GM13976 (cell line): ENCODE measurements around the gene ATP1A3.
"Not testable (repeated sequence)": the region's sequence is repeated elsewhere in the genome, so short reads cannot be mapped to it uniquely, and the experiment has no call there.

Experiments used
- DNase-seq: peaks from one replicate; pipeline ENCODE4 v3.0.0; 2012; ENCODE audit warnings: low spot score
- in situ Hi-C: fragments of 300-500 bp; cut with MboI; formaldehyde crosslinking; loops from one replicate; pipeline ENCODE4 v1.12.0; 2022; ENCODE audit warnings: low sequenced_read_pairs, mixed read lengths, inconsistent platforms; ENCODE audit not compliant: unreplicated experiment
- TF ChIP-seq, protein P1 (sequence below): IDR thresholded peaks from 2 replicates; pipeline ENCODE4 v1.5.1; 2012; ENCODE audit warnings: borderline replicate concordance, mild to moderate bottlenecking; ENCODE audit not compliant: insufficient read depth; ENCODE audit errors: extremely low read depth, missing control alignments, control extremely low read depth

The ATP1A3 gene

DNA sequence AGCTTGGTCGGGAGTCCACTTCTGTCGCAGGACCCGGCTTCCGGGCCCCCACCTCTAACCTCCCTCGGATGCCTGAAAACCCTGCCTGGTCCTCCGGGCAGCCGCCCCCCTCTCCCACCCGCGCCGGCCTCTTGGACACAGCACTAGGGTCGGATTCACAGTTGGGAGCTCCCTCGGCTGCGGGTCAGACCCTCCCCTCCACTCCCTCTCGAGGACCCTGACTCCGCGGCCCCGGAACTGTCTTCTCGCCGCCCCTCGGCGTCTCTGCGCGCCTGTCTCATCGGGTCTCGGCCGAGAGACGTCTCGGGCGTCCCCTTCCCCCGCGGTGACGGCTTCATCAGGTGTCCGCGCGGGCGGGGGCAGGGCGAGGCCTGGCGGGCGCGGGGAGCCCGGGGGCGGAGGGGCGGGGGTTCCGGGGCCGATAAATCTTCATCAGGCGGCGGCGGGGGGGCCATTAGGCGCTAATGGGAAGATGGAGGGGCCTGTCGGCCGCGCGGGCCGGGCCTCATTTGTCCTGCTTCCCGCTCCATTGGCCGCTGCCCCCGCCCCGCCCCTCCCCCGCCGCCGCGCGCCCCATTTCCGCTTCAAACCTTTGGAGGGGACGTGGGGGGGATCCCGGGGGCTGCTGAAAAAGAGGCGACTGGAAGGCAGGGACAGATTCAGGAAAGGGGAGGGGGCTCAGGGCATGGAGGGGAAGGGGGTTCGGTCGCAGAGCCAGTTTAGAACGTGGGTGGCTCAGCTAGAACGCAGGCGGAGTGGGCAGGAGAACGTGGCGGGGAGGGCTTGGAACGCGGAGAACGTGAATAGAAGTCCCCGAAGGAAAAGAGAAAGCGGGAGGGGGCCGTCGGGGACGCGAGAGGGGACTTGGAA is 53.9 kb downstream of the ATP1A3 start:
- TF ChIP-seq, protein P1, sequence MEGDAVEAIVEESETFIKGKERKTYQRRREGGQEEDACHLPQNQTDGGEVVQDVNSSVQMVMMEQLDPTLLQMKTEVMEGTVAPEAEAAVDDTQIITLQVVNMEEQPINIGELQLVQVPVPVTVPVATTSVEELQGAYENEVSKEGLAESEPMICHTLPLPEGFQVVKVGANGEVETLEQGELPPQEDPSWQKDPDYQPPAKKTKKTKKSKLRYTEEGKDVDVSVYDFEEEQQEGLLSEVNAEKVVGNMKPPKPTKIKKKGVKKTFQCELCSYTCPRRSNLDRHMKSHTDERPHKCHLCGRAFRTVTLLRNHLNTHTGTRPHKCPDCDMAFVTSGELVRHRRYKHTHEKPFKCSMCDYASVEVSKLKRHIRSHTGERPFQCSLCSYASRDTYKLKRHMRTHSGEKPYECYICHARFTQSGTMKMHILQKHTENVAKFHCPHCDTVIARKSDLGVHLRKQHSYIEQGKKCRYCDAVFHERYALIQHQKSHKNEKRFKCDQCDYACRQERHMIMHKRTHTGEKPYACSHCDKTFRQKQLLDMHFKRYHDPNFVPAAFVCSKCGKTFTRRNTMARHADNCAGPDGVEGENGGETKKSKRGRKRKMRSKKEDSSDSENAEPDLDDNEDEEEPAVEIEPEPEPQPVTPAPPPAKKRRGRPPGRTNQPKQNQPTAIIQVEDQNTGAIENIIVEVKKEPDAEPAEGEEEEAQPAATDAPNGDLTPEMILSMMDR, result no peak
- in situ Hi-C loops, result loop anchor here (10.0 kb wide), 1 partner anchor 55 kb away; the partner anchor contains the start of gene ARHGEF1

DNA sequence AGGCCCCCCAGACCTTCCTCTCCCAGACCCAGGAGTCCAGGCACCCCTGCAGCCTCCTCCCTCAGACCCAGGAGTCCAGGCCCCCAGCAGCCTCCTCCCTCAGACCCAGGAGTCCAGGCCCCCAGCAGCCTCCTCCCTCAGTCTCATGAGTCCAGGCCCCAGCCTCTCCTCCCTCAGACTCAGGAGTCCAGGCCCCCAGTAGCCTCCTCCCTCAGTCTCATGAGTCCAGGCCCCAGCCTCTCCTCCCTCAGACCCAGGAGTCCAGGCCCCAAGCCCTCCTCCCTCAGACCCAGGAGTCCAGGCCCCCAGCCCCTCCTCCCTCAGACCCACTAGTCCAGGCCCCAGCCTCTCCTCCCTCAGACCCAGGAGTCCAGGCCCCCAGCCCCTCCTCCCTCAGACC is 54.8 kb downstream of the ATP1A3 start:
- in situ Hi-C loops, DNase-seq: not testable (repeated sequence)

More for the DNA sequence above, 53.9 kb downstream of the ATP1A3 start:
- peak; percentile 88 for DNase-seq

DNA sequence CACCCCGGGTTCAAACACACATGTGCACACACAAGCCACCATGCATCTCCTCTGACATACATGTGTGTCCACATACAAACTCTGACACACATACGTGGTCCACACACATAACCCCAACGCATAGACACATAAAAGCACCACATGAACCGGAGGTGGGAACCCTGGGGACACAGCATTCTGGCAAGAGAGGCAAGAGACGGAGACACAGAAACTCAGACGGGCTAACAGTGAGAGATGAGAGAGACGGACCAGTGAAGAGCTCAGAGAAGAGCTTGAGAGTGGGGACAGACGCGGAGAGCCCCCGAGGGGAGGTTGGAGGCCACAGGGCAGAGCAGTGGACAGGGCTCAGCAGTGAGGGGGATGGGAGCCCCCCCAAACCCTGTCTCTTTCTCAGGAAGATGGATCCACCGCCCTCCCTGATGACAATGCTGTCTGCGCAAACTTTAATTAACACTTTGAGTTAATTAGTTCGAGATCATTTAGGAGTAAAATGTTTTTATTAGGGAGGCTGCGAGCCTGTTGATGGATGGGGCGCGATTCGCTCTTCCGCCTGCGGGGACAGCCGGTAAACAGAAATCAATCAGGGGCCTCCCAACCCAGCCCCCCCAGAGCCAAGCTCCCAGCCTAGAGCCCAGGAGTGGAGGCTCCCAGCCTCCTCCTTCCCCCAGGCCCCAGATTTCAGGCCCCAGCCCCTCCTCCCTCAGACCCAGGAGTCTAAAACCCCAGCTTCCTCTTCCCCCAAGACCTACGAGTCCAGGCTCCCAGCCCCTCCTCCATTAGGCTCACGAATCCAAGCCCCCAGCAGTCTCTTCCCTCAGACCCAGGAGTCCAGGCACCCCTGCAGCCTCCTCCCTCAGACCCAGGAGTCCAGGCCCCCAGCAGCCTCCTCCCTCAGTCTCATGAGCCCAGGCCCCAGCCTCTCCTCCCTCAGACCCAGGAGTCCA is 56.2 kb downstream of the ATP1A3 start:
- in situ Hi-C loops, result no loop called here
- TF ChIP-seq, protein P1, result no peak
- DNase-seq, result no peak

DNA sequence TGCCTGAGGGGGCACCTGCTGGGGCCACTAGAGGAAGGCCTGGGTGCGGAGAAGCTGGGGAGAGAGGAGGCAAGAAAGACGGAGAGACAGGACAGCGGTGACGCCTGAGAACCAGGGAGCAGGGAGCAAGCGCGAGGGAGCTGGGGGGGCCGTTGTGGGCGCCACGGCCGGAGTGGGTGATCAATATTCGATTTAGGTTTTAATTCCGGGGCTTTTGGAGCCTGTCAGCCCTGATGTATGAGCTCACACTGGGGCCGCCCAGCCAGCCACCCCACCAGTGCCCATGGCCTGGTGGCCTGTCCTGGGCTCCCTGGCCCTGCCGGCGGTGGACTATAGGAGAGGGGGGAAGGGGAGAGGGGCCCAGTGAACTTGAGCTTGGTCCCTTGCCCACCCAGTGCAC is 57.1 kb downstream of the ATP1A3 start:
- in situ Hi-C loops, result no loop called here
- TF ChIP-seq, protein P1, result no peak
- no peak for DNase-seq

DNA sequence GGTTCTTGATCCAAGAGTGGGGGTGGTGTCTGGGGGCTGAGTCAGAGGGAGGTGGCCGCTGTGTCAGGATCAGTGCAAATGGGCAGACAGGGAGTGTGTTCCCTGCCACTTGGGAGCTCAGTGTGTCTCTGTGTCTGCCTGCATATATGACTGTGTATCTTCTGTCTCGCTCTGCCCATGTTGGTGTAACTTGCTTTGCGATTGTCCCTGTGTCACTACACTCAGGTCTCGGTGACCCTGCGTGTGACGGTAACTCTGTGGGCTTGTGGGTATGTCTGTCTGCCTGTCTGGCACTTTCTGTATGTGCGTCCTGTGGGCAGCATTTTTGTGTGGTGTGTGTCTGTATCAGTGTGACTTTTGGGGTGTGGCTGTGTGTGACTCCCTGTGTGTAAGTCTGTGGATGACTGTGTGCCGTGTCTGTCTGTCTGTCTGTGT is 57.6 kb downstream of the ATP1A3 start:
- in situ Hi-C loops, result no loop called here
- TF ChIP-seq, protein P1, result no peak
- DNase-seq, result no peak

DNA sequence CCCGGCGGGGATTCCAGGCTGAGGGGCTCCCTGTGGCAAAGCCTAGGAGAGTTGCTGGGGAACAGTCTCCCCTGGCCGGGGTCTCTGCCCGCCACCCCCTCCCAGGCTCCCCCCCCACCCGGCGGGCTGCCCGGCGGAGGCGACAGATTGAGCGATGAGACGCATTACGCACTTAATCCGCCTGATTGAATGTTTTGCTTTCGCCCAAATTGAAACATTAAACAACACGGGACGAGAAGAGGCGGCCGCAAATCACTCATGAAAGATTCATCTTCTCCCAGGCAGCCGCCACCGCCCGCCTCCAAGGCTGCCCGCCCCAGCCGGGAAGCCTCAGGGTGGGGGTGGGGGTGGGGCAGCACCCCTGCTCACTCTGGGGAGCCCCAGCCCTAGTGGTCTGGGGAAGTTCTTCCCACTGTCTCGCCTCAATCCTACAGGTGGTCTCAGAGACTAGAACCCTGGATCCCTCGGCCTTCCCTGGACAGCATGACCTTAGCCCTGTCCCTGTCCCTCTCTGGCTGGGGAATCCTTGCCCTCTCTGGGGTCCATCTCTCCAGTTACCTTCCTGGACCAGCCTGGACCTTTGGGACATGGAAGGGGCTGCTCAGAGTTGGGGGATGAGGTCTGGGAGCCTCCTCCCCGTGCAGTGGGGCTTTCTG is 58.1 kb downstream of the ATP1A3 start:
- DNase-seq, result no peak
- TF ChIP-seq, protein P1, result no peak
- in situ Hi-C loops, result no loop called here
